ENCODE data around the gene TNFSF13.

Gene TNFSF13

GRCh38 chr17:7557775-7558543 is 591 bp upstream of the TNFSF13 start:
- H3K4me3 ChIP-seq (ENCODE audit: low read depth, low read length) = peak overlapping the region; percentile 56
- peak; percentile 80 for DNase-seq (ENCODE audit: low read depth)
- TF ChIP-seq CTCF (IDR thresholded peaks at IDR 0.05; ENCODE audit: control insufficient read depth, extremely low read depth, insufficient read depth) = no peak

GRCh38 chr17:7559320-7560171 is 996 bp downstream of the TNFSF13 start:
- no peak for DNase-seq (ENCODE audit: low read depth)
- TF ChIP-seq CTCF (IDR thresholded peaks at IDR 0.05; ENCODE audit: control insufficient read depth, extremely low read depth, insufficient read depth) = no peak
- peak overlapping the region; percentile 56 for H3K4me3 ChIP-seq (ENCODE audit: low read depth, low read length)

- H3K4me3 ChIP-seq (ENCODE audit: low read depth, low read length) = peak overlapping the region; percentile 90
- no peak for DNase-seq (ENCODE audit: low read depth)
- peak; percentile 54 for TF ChIP-seq CTCF (IDR thresholded peaks at IDR 0.05; ENCODE audit: control insufficient read depth, extremely low read depth, insufficient read depth)
These were observed 1.9 kb downstream of the TNFSF13 start for GRCh38 chr17:7560172-7561027.

- H3K4me3 ChIP-seq (ENCODE audit: low read depth, low read length) = peak overlapping the region; percentile 90
- DNase-seq (ENCODE audit: low read depth) = peak; percentile 66
- TF ChIP-seq CTCF (IDR thresholded peaks at IDR 0.05; ENCODE audit: control insufficient read depth, extremely low read depth, insufficient read depth) = peak; percentile 81
These were observed 2.6 kb downstream of the TNFSF13 start for GRCh38 chr17:7561028-7561575.

- peak within 1 kb of the TSS; percentile 90 for H3K4me3 ChIP-seq (ENCODE audit: low read depth, low read length)
- TF ChIP-seq CTCF (IDR thresholded peaks at IDR 0.05; ENCODE audit: control insufficient read depth, extremely low read depth, insufficient read depth) = no peak
These were observed 3.1 kb downstream of the TNFSF13 start, which contains the start of gene SENP3 for GRCh38 chr17:7561589-7562207. TSS of gene SENP3 (plus strand) at chr17:7561919. CDS start at chr17:7563077, 1,158 bp downstream.

GRCh38 chr17:7562208-7562605 is 3.7 kb downstream of the TNFSF13 start:
- peak overlapping the region; percentile 90 for H3K4me3 ChIP-seq (ENCODE audit: low read depth, low read length)
- DNase-seq (ENCODE audit: low read depth) = no peak
- no peak for TF ChIP-seq CTCF (IDR thresholded peaks at IDR 0.05; ENCODE audit: control insufficient read depth, extremely low read depth, insufficient read depth)

More at GRCh38 chr17:7561589-7562207, 3.1 kb downstream of the TNFSF13 start, which contains the start of gene SENP3:
- DNase-seq (ENCODE audit: low read depth) = no peak
